Measurements from ENCODE around the gene VPS13D.
A peak's percentile ranks its signal among the peaks of the same experiment; 100 is the strongest.

VPS13D gene

GRCh38 chr1:12433323-12434053 is 203.7 kb downstream of the VPS13D start:
- DNase-seq (ENCODE audit: low read depth) = no peak

DNA sequence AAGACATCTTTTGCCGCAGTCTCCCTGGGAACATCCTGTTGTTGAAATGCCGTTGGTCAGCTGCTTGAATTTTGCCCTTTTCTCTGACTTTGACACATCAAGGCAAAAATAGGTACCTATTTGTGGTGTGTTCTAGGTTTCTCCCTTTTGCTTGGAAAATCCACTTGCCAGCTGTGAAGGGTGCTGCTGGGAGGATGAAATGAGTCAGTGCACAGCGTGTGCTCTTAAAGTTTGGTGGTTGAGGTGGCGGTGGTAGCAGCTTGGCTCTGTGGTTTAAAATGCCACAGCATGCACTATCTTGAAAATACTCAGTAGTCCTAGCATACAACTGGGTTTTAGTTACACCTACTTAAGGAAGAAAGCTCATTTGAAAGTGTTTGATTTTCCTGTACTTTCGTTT is 204.3 kb downstream of the VPS13D start:
- peak; percentile 56 for DNase-seq (ENCODE audit: low read depth)

GRCh38 chr1:12434686-12435085 is 204.9 kb downstream of the VPS13D start:
- DNase-seq (ENCODE audit: low read depth) = no peak

- peak; percentile 31 for DNase-seq (ENCODE audit: low read depth)
Observed at GRCh38 chr1:12435639-12436344, 206.0 kb downstream of the VPS13D start.

DNA sequence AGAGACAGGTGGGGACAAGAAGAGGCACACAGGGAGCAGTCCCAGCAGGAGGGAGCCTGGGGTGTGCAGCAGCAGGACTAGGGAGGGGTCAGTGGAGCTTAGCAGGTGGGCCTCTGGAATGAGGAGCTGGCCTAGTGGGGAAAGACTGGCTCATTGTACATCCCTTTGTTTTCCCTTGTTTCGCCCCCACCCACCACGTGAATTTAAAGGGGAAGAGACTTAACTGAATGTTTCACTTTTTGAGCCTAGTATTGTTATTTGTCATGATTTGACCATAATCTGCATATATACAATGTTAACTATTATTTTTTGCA is 206.5 kb downstream of the VPS13D start:
- DNase-seq (ENCODE audit: low read depth) = no peak

GRCh38 chr1:12436817-12437599 is 207.2 kb downstream of the VPS13D start:
- peak; percentile 23 for DNase-seq (ENCODE audit: low read depth)

- no peak for DNase-seq (ENCODE audit: low read depth)
Observed at GRCh38 chr1:12437629-12438028, 207.8 kb downstream of the VPS13D start.

- peak; percentile 29 for DNase-seq (ENCODE audit: low read depth)
Observed at GRCh38 chr1:12438349-12438924, 208.6 kb downstream of the VPS13D start.

DNA sequence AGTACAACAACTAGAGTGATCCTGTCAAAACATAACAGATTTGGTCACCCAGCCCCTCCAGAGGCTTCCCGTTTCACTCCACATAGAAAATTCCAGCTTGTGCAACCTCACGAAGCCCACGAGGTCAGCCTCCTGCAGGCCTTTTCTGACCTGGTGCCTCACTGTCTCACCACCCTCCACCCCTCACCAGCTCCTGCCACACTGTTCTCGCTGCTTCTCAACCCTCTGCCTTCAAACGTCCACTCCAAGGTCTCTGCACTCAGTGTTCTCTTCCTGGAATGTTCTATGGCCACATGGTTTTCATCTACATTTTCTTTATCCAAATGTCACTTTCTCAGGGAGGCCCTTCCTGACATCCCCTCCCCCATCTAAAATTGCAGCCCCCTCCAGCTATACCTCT is 209.2 kb downstream of the VPS13D start:
- DNase-seq (ENCODE audit: low read depth) = no peak

GRCh38 chr1:12441414-12442105 is 211.7 kb downstream of the VPS13D start:
- DNase-seq (ENCODE audit: low read depth) = no peak

DNA sequence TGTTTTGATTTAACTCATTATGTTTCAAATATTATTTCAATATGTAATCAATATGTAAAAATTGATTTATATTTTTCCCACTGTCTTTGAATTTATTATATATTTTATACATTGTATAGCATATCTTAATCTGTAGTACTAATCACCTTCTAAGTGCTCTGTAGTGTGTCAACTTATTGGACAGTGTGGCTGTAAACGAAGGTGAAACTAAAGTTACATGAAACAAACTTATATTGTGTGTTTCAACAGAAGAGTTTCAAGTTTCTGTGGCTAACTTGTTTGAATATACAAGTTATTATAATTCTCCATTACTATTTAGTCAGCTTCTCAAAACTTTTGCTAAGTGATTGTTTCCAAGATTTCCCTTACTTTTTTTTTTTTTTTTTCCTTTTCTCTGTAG is 212.4 kb downstream of the VPS13D start:
- no peak for DNase-seq (ENCODE audit: low read depth)

GRCh38 chr1:12443151-12443550 is 213.3 kb downstream of the VPS13D start:
- no peak for DNase-seq (ENCODE audit: low read depth)

GRCh38 chr1:12444329-12444841 is 214.6 kb downstream of the VPS13D start:
- DNase-seq (ENCODE audit: low read depth) = no peak

DNA sequence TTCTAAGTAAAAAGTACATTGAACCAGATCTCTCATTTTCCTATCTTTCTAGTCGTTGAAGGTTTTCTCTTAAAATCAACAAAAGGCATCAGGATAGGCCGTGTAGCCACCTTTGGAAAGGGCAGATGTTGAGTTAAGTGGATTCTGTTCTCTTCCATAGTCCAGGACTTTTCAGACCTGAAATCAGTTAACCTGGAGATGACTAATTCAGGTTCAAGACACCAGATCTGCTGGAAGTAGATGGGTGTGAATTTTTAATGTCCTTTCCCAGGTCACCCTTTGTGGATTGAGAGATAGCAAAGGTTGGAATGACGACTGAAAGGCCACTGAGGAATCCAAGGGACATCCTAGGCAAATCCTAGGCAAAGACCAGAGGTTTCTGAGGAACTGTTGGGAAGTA is 215.4 kb downstream of the VPS13D start:
- no peak for DNase-seq (ENCODE audit: low read depth)

DNA sequence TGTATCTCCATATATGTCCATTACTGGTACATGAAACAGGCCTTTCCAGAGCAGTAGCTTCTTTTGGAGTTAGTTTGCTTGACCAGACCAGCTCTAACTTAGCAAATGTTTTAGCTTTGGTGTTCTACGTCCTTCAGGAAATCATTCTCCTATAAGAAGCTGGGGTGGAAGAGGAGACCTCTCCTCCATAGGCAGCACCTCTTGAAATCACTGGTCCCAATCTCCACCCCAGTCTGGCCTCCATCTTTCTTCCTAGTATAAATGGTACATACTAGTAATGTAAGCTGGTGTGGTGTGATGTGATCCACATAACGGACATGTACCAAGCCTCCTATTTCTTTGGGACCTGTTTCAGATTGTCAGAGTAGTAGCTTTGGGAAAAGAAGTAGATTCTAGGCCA is 216.8 kb downstream of the VPS13D start:
- DNase-seq (ENCODE audit: low read depth) = no peak

GRCh38 chr1:12447307-12447706 is 217.5 kb downstream of the VPS13D start:
- DNase-seq (ENCODE audit: low read depth) = no peak

- no peak for DNase-seq (ENCODE audit: low read depth)
Observed at GRCh38 chr1:12447849-12448312, 218.1 kb downstream of the VPS13D start.

- DNase-seq (ENCODE audit: low read depth) = no peak
Observed at GRCh38 chr1:12448746-12449177, 218.9 kb downstream of the VPS13D start.

- no peak for DNase-seq (ENCODE audit: low read depth)
Observed at GRCh38 chr1:12450090-12450755, 220.4 kb downstream of the VPS13D start.

DNA sequence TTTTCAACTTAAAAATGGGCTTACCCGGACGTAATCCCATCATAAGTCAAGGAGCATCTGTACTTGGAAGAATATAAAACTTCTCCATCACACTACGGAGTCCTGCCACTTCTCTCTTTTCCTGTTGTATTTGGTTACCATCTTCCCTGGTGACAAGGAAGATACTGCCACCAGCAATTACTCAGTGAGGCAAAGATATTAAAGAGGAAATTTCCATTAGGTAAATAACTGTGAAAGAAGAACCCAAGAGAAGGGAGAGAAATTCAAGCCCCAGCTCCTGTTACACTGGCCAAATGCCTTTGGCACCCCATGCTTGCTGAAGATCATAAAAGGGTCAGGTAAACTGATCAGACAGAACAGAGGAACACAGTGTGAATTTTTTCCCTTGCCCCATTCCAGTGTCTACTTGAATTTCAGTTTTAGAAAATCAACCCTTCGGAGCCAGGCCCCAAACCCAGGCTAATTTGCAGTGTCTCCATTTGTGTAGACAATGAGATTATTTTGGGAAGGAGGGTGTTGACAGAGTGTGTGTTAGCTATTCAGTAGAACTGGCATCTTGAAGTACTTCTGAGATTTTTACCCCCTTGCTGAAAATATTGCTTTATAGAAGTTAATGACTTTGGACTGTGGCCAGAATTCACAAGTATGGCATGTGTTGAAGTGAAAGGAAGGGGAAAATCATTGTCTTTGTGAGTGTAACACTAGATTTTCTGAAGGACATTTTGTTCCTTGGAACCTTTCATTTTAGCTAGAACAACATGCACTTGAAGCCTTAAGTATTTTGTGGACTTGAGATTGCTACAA is 221.1 kb downstream of the VPS13D start:
- DNase-seq (ENCODE audit: low read depth) = no peak

Measured in activated T-cell treated with anti-CD3 and anti-CD28 coated beads for 48 hours (primary cell).